Chondrocyte (in vitro differentiated cells): Measurements from ENCODE around the gene ULK4. TPM values are rescaled to one million over a fixed set of nuclear protein-coding genes. Genes with fewer than 3 reads are reported as not detected.

Source experiments
- total RNA-seq: library from RNA; stranded (reverse); gene quantifications from 3 replicates; pipeline ENCODE4 v1.2.1, GENCODE V29; 2021

The ULK4 gene
- total RNA-seq, 1 donor from 2014 or later = 9.1 TPM

Other genes with a start within 250 kb of the ULK4 start
- 38.1 to 53.7 TPM (median 51.2 TPM) in 3 replicates for gene TRAK1, start 129.3 kb upstream of the ULK4 start, total RNA-seq